MM.1S (cell line): Measurements from ENCODE around the gene WIPF3.

ENCODE experiments used
- EZH2 ChIP-seq: fragments of 300-600 bp; sonication (generic); optimal IDR thresholded peaks from 2 replicates; pipeline ENCODE3; 2017; ENCODE audit warnings: low read depth, mild to moderate bottlenecking, antibody characterized with exemption, low read length, mixed read lengths
- EZH2phosphoT487 ChIP-seq: fragments of 300-600 bp; sonication (generic); IDR thresholded peaks from 2 replicates; pipeline ENCODE4 v1.6.1; 2018; ENCODE audit warnings: antibody characterized with exemption, low read length
- TF ChIP-seq, protein P1 (sequence below): fragments of 300-600 bp; sonication (generic); IDR thresholded peaks from 2 replicates; pipeline ENCODE4 v1.5.1; 2016; ENCODE audit warnings: antibody characterized with exemption, low read length, mixed read lengths

DNA sequence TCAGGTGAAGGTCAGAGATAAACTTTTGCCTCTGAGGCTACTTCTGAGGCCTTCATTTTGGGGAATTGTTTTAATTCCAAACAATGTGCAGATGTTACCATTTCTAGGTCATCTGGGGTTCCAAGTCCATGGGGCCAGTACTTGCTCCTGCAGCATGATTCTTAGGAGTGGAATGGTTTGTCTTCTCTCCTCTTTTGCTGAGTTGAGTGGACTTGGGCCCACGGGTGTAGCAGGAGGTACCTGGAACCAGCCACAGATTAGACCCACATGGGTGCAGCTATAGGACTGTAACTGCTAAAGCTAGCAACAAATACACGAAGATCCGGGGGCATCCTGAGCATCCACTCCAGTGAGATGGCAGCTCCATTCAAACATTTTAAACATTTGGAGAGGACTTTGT lies 41.6 kb downstream of the WIPF3 start:
- TF ChIP-seq, protein P1, sequence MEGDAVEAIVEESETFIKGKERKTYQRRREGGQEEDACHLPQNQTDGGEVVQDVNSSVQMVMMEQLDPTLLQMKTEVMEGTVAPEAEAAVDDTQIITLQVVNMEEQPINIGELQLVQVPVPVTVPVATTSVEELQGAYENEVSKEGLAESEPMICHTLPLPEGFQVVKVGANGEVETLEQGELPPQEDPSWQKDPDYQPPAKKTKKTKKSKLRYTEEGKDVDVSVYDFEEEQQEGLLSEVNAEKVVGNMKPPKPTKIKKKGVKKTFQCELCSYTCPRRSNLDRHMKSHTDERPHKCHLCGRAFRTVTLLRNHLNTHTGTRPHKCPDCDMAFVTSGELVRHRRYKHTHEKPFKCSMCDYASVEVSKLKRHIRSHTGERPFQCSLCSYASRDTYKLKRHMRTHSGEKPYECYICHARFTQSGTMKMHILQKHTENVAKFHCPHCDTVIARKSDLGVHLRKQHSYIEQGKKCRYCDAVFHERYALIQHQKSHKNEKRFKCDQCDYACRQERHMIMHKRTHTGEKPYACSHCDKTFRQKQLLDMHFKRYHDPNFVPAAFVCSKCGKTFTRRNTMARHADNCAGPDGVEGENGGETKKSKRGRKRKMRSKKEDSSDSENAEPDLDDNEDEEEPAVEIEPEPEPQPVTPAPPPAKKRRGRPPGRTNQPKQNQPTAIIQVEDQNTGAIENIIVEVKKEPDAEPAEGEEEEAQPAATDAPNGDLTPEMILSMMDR, result no peak
- TF ChIP-seq EZH2 (no peak), EZH2phosphoT487 (no peak)
